ENCODE data around the gene KLHL36. TPM values are rescaled to one million over a fixed set of nuclear protein-coding genes. Genes with fewer than 3 reads are reported as not detected.

KLHL36 gene
- total and polyA plus RNA-seq, 8 donors: 18.1 to 41.5 (median 26.5) TPM

- Histone ChIP-seq H3K36me3 (no peaks in the 10 kb centered on the region), H3K4me1 (no peaks in the 10 kb centered on the region), H3K4me3 (no peak overlapping the region), H3K27me3 (no peaks in the 10 kb centered on the region), H3K9me3 (no peaks in the 10 kb centered on the region), H3K27ac (no peak overlapping the region)
- intact Hi-C loops (cut with DNase I): no loop called here
- no peak for FAIRE-seq
- ATAC-seq: no peak
- WGBS, 2 donors: 87 to 98% methylated on average over 8 to 10 of the region's 10 CpGs
- no peak for TF ChIP-seq CTCF (IDR thresholded peaks at IDR 0.05)
- no peak for DNase-seq
Measured at GRCh38 chr16:84603940-84604339, 44.4 kb upstream of the KLHL36 start.

DNA sequence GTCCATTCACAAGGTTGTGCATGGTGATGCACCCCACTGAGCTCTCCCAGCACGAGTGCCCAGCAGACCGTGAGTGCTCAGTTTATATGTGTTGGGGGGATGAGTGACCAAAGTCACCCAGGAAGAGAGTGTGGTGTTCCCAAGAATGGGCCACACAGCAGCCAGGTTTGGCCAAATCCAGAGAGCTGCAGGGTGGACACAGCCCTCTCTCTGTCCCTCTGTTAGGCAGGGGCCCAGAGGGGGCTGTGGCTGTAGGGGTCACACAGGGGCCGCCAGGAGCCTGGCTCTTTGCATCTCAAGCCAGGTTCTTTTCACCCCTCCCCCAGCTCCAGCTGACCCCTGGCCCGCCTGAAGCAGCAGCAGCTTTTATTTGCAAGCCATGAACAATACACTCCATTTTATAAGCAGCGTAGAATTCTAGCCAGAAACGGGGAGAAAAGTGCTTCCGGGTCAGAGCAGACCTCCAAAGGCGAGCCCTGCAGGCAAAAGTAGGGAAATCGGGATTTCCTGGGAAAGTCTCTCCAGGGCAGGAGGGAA, 43.8 kb upstream of the KLHL36 start:
- ATAC-seq: no peak
- H3K27ac ChIP-seq: no peak overlapping the region
- no peaks in the 10 kb centered on the region for H3K36me3 ChIP-seq
- H3K4me1 ChIP-seq: no peaks in the 10 kb centered on the region
- no peaks in the 10 kb centered on the region for H3K9me3 ChIP-seq
- H3K27me3 ChIP-seq: no peaks in the 10 kb centered on the region
- no peak overlapping the region for H3K4me3 ChIP-seq
- no peak for DNase-seq
- FAIRE-seq: no peak
- intact Hi-C loops (cut with DNase I): no loop called here
- TF ChIP-seq CTCF (IDR thresholded peaks at IDR 0.05): no peak
- WGBS, 2 donors: 79 to 80% methylated on average over 9 of the region's 9 CpGs

GRCh38 chr16:84605339-84605848, 42.9 kb upstream of the KLHL36 start:
- H3K36me3 ChIP-seq: no peaks in the 10 kb centered on the region
- intact Hi-C loops (cut with DNase I): no loop called here
- no peak for FAIRE-seq

DNA sequence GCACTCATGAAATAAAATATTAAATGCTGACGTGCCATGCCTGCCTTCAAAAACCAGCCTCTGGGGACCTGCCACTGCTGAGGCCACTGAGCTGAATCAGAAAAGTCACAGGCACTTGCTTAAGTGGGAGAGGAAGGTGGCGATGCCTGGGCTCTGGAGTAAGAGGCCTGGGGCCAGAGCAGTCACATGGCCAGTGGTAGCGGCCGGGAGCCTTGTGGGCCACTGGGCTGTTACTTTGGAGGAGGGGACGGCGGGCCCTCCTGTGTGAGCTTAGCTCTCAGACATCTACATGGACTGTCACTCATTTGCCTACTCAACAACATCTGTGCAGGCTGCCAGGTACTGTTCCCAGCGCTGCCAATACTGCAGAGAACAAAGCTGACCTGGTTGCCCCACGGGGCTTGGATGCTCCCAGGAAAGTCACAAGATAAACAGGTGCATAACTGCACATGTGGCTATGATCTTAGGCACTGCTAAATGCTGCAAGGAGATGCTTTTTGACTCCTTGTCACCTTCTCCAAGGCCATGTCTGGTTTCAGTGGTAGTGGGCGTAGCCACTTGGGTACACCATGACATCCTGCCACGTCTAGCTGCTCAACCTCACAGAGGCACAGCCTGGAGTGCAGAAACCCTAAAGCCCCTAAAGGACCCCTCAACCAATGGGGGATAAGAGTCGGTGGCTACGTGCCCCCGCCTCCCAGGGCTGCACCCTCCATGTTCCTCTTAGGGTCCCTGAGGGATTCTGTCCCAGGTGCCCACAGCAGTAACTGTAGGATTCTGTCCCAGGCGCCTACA, 42.0 kb upstream of the KLHL36 start:
- Histone ChIP-seq H3K4me1 (peaks cover 0 to 5% (median 0%) of the 10 kb centered on the region in 3 donors), H3K9me3 (no peaks in the 10 kb centered on the region), H3K36me3 (no peaks in the 10 kb centered on the region), H3K27ac (no peak overlapping the region), H3K27me3 (no peaks in the 10 kb centered on the region), H3K4me3 (no peak overlapping the region)
- FAIRE-seq: no peak
- DNase-seq: no peak
- 85 to 93% methylated on average over 14 of the region's 14 CpGs for WGBS, 2 donors
- ATAC-seq: no peak
- TF ChIP-seq CTCF (IDR thresholded peaks at IDR 0.05): no peak
- intact Hi-C loops (cut with DNase I): no loop called here

More at GRCh38 chr16:84605339-84605848, 42.9 kb upstream of the KLHL36 start:
- DNase-seq (no peak), ATAC-seq (no peak)
- 91 to 93% methylated on average over 6 of the region's 6 CpGs for WGBS, 2 donors
- Histone ChIP-seq H3K9me3 (no peaks in the 10 kb centered on the region), H3K27ac (no peak overlapping the region), H3K4me3 (no peak overlapping the region), H3K27me3 (no peaks in the 10 kb centered on the region), H3K4me1 (no peaks in the 10 kb centered on the region)
- no peak for TF ChIP-seq CTCF (IDR thresholded peaks at IDR 0.05)

GRCh38 chr16:84607061-84607460, 41.2 kb upstream of the KLHL36 start:
- WGBS, 2 donors: 95% methylated on average over 13 of the region's 13 CpGs
- no peak overlapping the region for H3K4me3 ChIP-seq
- TF ChIP-seq CTCF (IDR thresholded peaks at IDR 0.05): no peak
- H3K27ac ChIP-seq: peak overlapping the region in 2 of 4 donors; percentile 37 to 41
- intact Hi-C loops (cut with DNase I): no loop called here
- no peaks in the 10 kb centered on the region for H3K27me3 ChIP-seq
- ATAC-seq (no peak), DNase-seq (no peak), FAIRE-seq (no peak)
- no peaks in the 10 kb centered on the region for H3K9me3 ChIP-seq
- no peaks in the 10 kb centered on the region for H3K36me3 ChIP-seq
- H3K4me1 ChIP-seq: peaks cover 0 to 7% (median 0%) of the 10 kb centered on the region in 3 donors
